GM18951 (cell line): ENCODE data around the gene OPTC.
"Not testable (repeated sequence)": the region's sequence is repeated elsewhere in the genome, so short reads cannot be mapped to it uniquely, and the experiment has no call there.

Experiments used
- POLR2A ChIP-seq: IDR thresholded peaks from 4 replicates; pipeline ENCODE4 v1.6.1; 2011; ENCODE audit warnings: mild to moderate bottlenecking; ENCODE audit not compliant: insufficient read length, insufficient read depth; ENCODE audit errors: extremely low read depth
- in situ Hi-C: fragments of 300-500 bp; cut with MboI; formaldehyde crosslinking; loops from one replicate; pipeline ENCODE4 v1.12.0; 2022; ENCODE audit warnings: low sequenced_read_pairs, mixed read lengths, inconsistent platforms; ENCODE audit not compliant: unreplicated experiment

OPTC gene, protein sequence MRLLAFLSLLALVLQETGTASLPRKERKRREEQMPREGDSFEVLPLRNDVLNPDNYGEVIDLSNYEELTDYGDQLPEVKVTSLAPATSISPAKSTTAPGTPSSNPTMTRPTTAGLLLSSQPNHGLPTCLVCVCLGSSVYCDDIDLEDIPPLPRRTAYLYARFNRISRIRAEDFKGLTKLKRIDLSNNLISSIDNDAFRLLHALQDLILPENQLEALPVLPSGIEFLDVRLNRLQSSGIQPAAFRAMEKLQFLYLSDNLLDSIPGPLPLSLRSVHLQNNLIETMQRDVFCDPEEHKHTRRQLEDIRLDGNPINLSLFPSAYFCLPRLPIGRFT

DNA sequence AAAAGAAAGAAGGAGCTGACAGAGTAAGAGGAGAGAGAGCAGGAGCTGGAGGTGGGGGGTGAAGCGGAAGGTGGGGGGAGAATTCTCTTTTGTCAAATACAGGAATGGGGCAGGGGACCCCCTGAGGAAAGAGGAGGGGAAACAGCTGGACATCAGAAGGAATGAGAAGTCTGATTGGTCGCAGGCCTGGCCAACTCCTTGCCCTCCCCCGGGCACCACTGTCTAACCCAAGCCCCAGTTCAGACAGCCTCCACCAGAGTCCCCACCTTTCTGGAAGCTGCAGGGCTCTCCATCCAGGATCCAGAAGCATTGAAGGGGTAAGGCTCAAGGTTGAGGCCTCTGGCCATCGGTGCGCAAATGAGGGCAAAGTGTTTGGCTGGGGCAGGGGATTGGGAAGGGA lies at the start of gene OPTC:
TSS of gene OPTC (plus strand) at position 253 of the 400 bp plus-strand sequence. CDS start 1,853 bp downstream, outside the sequence.
- in situ Hi-C loops = no loop called here
- TF ChIP-seq POLR2A = no peak

DNA sequence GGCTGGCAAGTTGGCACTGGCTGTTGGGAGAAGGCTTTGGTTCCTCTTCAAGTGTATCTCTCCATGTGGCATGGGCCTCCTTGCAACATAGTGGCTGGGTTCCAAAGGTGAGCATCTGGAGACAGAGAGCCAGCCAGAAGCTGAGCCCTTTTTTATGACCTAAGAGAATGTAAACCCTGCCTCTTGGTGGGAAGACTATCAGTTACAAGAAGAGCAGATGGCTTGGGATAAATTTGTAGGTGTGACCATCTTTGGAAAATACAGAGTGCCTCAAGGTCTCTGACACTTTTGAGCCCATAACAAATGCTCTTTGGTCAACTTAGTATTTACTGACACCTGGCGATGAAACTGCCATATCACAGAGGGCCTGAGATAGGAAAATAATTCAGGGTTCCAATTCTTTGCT lies 49.8 kb upstream of the OPTC start:
- in situ Hi-C loops = no loop called here
- no peak for TF ChIP-seq POLR2A

DNA sequence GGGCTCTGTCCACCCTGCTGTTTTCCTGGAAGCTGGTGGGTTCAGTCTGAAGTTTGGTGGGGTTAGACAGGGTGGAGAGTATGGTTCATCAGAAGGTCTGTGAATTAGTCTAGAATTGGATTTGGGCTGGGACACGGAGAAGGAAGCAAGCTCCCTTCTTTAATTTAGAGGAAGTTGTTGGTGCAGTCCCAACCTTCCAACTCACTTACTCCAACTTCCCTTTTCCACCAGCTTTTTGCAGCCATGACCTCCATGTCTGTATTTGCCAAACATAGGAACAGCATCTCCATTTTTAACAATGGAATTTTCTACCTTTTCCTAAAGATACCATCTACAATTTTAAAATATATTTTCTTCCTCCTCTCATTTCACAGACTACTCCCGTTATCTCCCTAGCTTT lies 46.8 kb upstream of the OPTC start:
- in situ Hi-C loops = no loop called here
- TF ChIP-seq POLR2A = no peak

DNA sequence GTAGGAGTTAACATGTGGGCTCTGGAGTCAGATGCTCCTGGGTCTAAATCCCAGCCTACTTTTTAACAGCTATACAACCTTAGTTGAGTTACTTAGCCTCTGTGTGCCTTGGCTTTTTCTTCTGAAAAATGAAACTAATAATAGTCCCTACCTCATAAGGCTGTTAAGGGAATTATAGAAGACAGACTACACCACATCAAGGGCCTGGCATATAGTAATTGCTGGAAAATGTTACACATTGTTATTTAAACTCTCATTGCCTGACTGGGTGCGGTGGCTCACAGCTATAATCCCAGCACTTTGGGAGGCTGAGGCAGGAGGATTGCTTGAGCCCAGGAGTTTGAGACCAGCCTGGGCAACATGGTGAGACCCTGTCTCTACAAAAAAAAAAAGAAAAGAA lies 46.4 kb upstream of the OPTC start:
- in situ Hi-C loops = not testable (repeated sequence)

DNA sequence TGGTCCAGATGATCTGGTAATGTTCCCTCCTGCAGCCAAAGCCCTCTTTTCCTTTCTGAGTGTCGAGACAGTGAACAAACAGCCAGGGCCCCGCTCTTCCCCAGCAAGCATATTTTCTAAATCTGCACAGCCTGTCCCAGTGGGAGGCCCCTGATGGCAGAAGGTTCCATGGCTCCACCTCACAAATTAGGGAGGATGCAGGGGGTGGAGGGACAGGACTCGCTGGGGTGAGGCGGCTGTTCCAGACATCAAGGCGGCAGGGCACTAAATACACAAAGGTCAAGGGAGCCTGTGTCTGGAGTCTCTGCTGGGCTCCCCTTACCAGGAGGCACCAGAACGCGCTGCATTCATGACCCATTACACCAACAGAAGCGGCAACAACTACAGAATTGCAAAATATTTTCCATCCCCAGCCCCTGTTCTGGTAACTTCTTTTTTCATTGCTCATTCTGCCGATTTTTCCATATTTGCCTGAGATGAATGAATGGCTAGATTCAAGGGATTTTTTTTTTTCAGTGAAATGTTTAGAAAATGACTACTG lies 45.4 kb upstream of the OPTC start:
- in situ Hi-C loops = no loop called here

DNA sequence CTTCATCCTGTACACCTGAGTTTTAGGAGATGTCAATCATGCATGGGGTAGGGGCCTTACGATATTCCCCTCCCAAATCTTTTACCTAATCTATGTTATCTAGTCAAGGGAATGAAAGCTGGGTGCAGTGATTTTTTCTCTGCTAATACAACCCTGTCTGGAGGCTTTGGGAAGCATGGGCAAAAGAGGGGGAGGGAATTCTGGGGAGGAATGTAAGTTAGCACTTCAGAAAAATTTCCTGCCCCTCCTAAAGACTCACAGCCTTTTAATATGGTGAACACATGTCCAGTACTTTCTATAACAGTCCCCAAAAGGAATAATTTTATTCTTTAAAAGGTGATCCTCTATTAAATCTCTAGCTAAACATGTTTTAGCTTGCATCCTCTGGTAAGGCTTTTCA lies 44.0 kb upstream of the OPTC start:
- TF ChIP-seq POLR2A = no peak
- in situ Hi-C loops = no loop called here

More for the DNA sequence above, 45.4 kb upstream of the OPTC start:
- no peak for TF ChIP-seq POLR2A

DNA sequence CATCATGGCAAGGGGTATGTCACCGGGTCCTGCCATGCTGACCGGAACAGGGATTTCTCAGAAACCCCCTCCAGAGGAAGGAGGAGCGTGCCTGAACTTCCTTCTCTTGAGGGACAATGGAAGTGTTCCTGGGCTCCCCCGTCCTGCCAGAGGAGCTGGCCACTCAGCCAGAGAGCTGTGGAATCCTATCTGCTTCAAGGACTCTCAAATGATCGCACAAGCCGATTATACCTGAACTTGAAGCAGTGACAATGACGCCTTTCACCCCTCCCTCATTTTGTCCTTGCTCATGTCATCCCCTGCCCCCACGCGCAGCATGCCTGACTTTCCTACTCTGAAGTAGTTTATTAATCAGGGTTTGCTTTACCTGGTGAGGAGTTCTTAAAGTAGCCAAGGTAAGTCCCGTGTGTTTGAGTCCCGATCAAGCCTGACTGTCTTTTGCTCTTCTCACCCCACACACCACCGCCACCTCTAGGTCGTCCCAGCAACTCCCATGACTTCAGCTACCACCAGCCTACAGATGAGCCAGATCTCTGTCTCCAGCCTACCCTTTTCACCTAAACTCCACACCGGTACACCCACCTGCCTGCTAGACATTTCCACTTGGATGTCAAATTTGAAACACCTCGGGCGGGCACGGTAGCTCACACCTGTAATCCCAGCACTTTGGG lies 43.3 kb upstream of the OPTC start:
- TF ChIP-seq POLR2A = no peak
- in situ Hi-C loops = no loop called here

DNA sequence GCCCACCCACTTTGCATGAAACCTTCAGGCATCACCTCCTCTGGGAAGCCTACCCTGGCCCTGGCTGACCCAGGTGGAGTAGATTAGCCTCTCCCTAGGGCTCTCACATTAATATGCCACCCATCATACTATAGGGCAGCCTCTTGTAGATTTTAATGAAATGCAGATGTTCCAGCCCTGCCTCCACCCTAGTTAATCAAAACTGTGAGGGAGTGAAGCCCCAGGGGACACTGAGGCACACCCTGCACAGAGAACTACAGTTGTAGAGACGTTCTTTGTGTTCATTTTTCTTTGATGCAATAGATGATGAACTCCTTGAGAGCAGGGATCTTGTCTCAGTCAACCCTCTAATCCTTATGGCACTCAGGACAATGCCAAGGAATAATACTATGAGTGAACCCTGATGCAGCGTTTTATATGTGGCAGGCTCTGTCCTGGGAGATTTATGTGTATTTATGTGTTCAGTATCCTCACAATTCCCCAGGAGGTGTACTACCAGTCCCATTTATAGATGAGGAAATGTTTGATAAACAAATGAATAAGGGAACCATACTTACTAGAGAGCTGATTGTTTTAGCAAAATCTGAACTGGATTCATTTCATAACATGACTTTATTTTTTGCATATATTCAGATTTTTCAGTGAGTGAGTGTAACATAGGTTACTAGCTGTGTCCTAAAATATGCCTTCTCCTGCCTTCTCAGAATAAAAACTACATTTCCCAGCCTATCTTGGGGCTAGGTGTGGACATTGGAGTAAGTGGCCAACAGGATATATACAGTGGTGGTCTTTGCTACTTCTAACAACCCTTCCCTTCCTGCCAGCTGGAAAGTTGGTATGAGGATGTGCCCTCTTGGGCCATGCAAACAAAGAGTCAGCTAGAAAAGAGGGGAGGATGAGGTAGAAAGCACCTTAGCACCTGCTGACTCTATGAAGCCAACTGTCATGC lies 41.8 kb upstream of the OPTC start:
- TF ChIP-seq POLR2A = no peak
- in situ Hi-C loops = no loop called here

DNA sequence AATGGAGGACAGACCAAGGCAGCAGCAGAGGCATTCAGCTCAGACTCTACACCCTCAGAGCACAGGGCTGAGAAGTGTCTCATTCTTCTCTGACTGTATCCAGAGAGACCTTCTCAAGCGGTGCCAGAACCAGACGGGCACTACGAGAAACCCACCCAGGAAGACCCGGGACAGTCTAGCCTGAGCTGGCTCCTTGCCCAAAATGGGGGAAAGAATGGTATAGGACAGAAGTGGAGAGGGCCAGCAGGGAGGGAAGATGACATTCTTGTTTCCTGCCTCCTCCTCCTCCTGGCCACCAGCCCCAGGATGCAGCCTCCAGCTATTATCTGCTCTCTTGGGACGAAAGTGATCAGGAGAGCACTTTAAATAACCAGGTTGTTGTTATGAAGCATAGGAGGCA lies 40.9 kb upstream of the OPTC start:
- no peak for TF ChIP-seq POLR2A
- in situ Hi-C loops = no loop called here

DNA sequence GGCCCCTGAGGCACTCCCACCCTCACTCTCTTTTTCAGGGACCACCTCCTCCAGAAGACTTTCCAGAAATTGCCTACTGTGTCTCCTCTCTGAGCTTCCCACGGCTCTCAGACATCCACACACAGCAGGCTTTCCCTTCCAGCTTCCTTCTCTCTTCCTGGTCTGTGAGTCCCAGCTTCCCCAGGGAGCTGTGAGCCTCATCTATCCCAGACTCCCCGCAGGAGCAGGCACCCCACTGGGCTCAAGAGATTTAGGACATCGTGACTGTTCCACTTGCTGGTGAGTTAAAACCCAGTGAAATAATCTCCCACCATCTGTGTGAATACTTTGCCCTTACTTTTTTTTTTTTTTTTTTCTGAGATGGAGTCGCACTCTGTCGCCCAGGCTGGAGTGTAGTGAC lies 40.3 kb upstream of the OPTC start:
- no peak for TF ChIP-seq POLR2A
- in situ Hi-C loops = no loop called here

DNA sequence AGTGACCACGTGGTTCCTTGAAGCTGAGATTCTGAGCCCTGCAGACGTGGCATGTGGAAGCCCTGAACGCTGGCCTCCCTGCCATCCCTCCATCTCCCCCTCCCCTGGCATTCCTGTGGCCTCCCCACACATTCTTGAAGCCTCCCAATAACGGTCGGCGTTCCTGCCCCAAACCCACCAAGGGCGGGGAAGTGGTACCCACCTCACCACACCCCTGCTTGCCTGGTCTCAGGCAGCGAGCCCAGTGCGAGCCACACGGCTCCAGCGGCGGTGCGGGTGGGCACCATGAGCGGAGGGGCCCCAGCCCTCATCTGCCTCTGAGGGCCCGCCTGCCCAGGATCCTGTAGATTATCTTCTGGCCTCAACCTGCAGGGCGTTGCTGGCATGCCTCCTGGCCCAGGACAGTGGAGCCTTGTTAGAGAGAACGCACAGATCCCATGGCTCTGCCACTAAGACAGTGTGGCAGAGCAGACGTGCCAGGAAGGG lies 38.9 kb upstream of the OPTC start:
- in situ Hi-C loops = no loop called here
- no peak for TF ChIP-seq POLR2A

DNA sequence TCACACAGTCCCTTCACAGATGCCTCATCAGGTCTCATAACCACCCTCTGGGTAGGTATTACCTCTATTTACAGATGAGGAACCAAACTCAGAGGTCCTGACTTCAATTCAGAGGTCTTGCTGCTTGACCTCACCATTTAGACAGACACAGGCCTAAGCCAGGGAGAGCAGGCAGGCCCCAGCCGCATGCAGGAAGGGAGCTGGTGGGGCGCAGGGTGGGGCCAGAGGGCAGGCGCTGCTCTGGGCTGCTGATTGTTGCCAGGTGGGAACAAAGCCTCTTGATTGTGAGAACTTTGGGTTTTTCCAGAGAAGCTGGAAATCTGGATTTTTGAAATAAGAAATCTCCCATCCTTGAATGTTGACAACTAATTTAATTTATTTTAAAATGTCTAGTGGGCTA lies 38.2 kb upstream of the OPTC start:
- in situ Hi-C loops = no loop called here
- no peak for TF ChIP-seq POLR2A

DNA sequence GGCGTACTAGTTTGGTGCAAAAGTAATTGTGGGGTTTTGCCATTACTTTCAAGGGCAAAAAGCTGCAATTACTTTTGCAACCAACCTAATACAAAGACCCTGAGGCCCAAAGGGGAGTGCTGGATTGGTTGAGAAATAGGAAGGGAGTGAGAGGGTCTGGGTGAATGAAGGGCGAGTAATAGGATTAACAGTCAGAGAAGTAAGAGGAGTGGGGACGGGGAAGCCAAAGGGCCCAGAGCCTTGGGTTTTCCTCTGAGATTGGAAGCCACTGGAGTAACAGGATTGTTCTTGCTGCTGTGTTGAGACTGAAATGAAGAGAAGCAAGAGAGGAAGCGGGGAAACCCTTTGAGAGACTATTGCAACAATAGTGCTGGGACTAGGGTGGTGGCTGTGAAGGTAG lies 37.4 kb upstream of the OPTC start:
- TF ChIP-seq POLR2A = no peak
- in situ Hi-C loops = no loop called here
